Activated CD8-positive, alpha-beta T cell treated with anti-CD3 and anti-CD28 coated beads for 36 hours (primary cell): ENCODE results near the gene WHAMM. TPM values are rescaled to one million over a fixed set of nuclear protein-coding genes. Genes with fewer than 3 reads are reported as not detected.

Experiments used
- ATAC-seq: fragments of 200-7000 bp; cut with Tn5 transposase; one replicate; pipeline ENCODE4 v1.10.0; 2021; ENCODE audit warnings: mild to moderate bottlenecking, moderate library complexity
- CTCF ChIA-PET: fragments of 350-600 bp; sonication (Branson Sonifier 250); formaldehyde crosslinking; loops from one replicate; lab custom pipeline; 2021; ENCODE audit warnings: antibody characterized with exemption; lab: Charles Lee
- POLR2A ChIA-PET: fragments of 350-600 bp; sonication (Branson Sonifier 250); formaldehyde crosslinking; loops from one replicate; lab custom pipeline; 2021; ENCODE audit warnings: antibody characterized with exemption; lab: Charles Lee
- DNase-seq: peaks from one replicate; pipeline ENCODE4 v3.0.0-alpha.2; 2020
- H3K27ac Mint-ChIP-seq: one replicate; pipeline ENCODE4 v1.8.0; 2021; ENCODE audit warnings: mild to moderate bottlenecking, mixed read lengths
- H3K27me3 Mint-ChIP-seq: one replicate; pipeline ENCODE4 v1.8.0; 2021; ENCODE audit warnings: mixed read lengths
- H3K36me3 Mint-ChIP-seq: one replicate; pipeline ENCODE4 v1.8.0; 2021; ENCODE audit warnings: low read depth, mixed read lengths
- H3K4me1 Mint-ChIP-seq: one replicate; pipeline ENCODE4 v1.8.0; 2021; ENCODE audit warnings: low read depth, mixed read lengths
- H3K4me3 Mint-ChIP-seq: one replicate; pipeline ENCODE4 v1.8.0; 2021; ENCODE audit warnings: mild to moderate bottlenecking, moderate library complexity, mixed read lengths
- H3K9me3 Mint-ChIP-seq: one replicate; pipeline ENCODE4 v1.8.0; 2021; ENCODE audit warnings: mixed read lengths
- intact Hi-C: fragments of 100-400 bp; cut with micrococcal nuclease; formaldehyde crosslinking; loops from one replicate; pipeline ENCODE4 v1.10.0; 2022
- total RNA-seq, 2 experiments: library from RNA; stranded (reverse); gene quantifications; one replicate each; pipeline ENCODE4 v1.2.3, GENCODE V29; 2021
- TF ChIP-seq, protein P1 (sequence below): fragments of 200-600 bp; IDR thresholded peaks from one replicate; pipeline ENCODE4 v1.8.0; 2022; ENCODE audit warnings: antibody characterized with exemption, mild to moderate bottlenecking

Gene WHAMM
- total RNA-seq, 2 experiments from 2014 or later: 5.8 to 6.1 TPM

- ATAC-seq: peak; percentile 35
- H3K4me3 Mint-ChIP-seq: no peak overlapping the region
- DNase-seq: peak; percentile 15
- CTCF ChIA-PET: no interaction called here
- no peaks in the 10 kb centered on the region for H3K36me3 Mint-ChIP-seq
- no peaks in the 10 kb centered on the region for H3K27me3 Mint-ChIP-seq
- intact Hi-C loops: no loop called here
- no peaks in the 10 kb centered on the region for H3K9me3 Mint-ChIP-seq
- no peak overlapping the region for H3K27ac Mint-ChIP-seq
- TF ChIP-seq, protein P1, sequence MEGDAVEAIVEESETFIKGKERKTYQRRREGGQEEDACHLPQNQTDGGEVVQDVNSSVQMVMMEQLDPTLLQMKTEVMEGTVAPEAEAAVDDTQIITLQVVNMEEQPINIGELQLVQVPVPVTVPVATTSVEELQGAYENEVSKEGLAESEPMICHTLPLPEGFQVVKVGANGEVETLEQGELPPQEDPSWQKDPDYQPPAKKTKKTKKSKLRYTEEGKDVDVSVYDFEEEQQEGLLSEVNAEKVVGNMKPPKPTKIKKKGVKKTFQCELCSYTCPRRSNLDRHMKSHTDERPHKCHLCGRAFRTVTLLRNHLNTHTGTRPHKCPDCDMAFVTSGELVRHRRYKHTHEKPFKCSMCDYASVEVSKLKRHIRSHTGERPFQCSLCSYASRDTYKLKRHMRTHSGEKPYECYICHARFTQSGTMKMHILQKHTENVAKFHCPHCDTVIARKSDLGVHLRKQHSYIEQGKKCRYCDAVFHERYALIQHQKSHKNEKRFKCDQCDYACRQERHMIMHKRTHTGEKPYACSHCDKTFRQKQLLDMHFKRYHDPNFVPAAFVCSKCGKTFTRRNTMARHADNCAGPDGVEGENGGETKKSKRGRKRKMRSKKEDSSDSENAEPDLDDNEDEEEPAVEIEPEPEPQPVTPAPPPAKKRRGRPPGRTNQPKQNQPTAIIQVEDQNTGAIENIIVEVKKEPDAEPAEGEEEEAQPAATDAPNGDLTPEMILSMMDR: no peak
- POLR2A ChIA-PET: no interaction called here
- H3K4me1 Mint-ChIP-seq: peaks cover 11% of the 10 kb centered on the region
Measured at GRCh38 chr15:82852941-82853561, 43.6 kb downstream of the WHAMM start.

DNA sequence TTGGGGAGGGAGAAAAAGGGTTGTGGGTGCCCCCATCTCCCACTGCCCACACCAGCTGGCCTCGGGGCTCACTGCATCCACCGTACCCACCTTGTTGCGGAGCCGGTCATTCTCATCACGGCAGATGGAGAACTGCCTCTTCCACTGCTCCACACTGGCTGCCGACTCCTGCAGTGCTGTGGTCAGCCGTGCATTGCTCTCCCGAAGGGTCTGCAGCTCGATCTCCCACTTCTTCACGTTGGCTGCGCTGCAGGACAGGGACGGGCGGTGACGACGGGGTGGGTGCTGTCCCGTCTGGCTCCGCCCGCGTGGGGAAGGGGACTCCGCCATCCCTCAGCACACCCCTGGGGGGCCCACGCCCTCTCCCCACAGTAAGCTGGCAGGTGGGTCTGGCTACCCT lies 45.1 kb downstream of the WHAMM start:
- Mint-ChIP-seq H3K36me3 (no peaks in the 10 kb centered on the region), H3K4me1 (peaks cover 11% of the 10 kb centered on the region), H3K27ac (no peak overlapping the region), H3K27me3 (no peaks in the 10 kb centered on the region), H3K4me3 (no peak overlapping the region), H3K9me3 (no peaks in the 10 kb centered on the region)
- DNase-seq: no peak
- TF ChIP-seq, protein P1: no peak
- intact Hi-C loops: no loop called here
- CTCF ChIA-PET: no interaction called here
- POLR2A ChIA-PET: interaction anchor here (0.6 kb wide), 1 partner anchor 138 kb away, joined by 3 read pairs; no protein-coding TSS in a partner anchor
- no peak for ATAC-seq

DNA sequence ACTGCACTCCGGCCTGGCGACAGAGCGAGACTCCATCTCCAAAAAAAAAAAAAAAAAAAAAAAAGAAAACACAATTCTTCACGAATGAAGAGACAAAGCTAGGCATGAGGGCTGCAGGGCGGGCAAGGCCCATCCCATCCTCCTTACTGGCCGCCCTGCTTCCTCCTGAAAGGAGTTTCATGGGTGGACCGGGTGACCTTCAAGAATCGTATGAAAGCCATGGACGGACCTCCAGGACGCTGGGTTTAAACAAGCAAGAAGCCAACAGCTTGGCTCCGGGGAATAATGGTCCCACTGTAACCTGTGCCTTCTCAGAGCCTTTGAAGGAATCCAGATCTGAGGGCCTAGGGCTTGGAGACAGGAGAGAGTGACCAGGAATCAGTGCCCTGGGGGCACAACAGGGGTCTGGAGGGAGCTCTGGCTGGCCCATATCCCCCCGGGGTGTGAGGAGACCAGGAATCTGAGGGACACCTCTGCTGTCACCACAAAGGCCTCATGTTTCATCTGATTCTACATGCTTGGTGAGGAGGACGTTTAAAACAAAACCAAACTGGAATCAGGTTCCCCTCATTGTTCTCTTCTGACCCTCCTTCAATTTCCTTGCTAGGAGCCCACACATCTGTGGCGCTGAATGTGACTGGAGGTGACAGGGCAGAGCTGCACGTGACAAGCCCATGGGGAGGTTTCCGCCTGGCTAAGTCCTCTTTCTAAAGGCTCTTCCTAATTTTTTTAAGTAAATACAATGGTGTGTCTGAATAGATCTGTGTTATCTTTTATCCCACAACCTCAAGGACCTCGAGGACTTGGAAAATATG lies 46.1 kb downstream of the WHAMM start:
- DNase-seq (no peak), ATAC-seq (no peak)
- H3K36me3 Mint-ChIP-seq: no peaks in the 10 kb centered on the region
- intact Hi-C loops: no loop called here
- no peaks in the 10 kb centered on the region for H3K27me3 Mint-ChIP-seq
- ChIA-PET POLR2A (no interaction called here), CTCF (interaction anchor here (1.1 to 1.2 kb wide), 3 partner anchors 9 to 108 kb away, joined by 3 to 5 read pairs (median 3); no protein-coding TSS in a partner anchor)
- TF ChIP-seq, protein P1: no peak
- no peak overlapping the region for H3K4me3 Mint-ChIP-seq
- H3K4me1 Mint-ChIP-seq: peaks cover 8% of the 10 kb centered on the region
- H3K27ac Mint-ChIP-seq: no peak overlapping the region
- no peaks in the 10 kb centered on the region for H3K9me3 Mint-ChIP-seq

DNA sequence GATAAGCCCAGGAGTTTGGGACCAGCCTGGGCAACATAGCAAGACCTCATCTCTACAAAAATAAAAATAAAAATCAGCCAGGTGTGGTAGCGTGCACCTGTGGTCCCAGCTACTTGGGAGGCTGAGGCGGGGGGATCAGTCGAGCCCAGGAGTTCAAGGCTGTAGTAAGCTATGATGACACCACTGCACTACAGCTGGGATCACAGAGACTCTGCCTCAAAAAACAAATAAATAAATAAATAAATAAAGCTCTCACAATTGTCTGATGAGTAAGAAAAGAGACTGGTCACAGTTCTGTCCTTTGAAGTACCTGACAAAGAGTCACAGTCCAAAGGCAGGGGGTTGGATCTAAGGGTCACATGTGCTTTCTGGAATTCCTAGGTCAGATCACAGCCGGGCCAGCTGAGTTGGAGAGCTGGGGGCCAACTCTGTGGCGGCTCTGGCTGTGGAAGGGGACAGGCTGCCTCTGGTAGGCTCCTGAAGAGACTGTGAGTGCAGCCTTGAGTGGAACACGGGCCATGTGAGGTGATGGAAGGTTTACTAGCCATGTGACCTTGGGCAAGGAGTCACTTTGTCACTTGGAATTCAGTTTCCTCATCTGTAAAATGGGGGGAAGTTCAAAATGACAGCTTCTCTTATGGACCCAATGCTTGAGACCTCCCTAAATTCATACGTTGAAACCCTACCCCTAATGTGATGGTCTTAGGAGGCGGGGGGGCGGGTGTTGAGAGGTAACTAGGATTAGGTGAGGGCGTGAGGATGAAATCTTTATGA lies 47.2 kb downstream of the WHAMM start:
- intact Hi-C loops: no loop called here
- H3K4me3 Mint-ChIP-seq: no peak overlapping the region

More for the DNA sequence above, 47.2 kb downstream of the WHAMM start:
- TF ChIP-seq, protein P1: no peak
- Mint-ChIP-seq H3K36me3 (no peaks in the 10 kb centered on the region), H3K27me3 (no peaks in the 10 kb centered on the region), H3K9me3 (no peaks in the 10 kb centered on the region), H3K4me1 (peaks cover 8% of the 10 kb centered on the region), H3K27ac (no peak overlapping the region)
- no peak for ATAC-seq
- no peak for DNase-seq
- ChIA-PET CTCF (interaction anchor here (0.8 to 1.2 kb wide), 5 partner anchors 8 to 144 kb away, joined by 3 to 5 read pairs (median 4); no protein-coding TSS in a partner anchor), POLR2A (no interaction called here)
